ENCODE measurements around the gene XKRX.

The XKRX gene

DNA sequence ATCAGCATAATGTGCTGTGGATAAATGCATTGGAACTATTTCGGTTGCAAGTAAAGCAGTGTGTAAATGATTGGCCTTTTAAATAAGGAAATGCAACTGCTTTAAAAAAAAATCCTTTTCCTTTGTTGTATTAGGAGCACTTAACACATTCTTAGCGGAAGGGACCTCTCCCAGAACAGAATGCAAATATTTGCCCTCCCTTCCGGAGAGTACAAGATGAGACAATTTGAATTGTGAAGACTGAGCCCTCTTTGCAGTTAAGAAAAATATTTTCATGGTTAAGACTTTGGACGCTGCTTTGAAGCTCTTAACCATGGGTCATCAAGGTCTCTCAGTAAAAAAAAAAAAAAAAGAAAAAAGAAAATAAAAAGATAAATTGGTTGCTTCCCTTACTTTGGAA lies 45.1 kb downstream of the XKRX start:
- FAIRE-seq = no peak

DNA sequence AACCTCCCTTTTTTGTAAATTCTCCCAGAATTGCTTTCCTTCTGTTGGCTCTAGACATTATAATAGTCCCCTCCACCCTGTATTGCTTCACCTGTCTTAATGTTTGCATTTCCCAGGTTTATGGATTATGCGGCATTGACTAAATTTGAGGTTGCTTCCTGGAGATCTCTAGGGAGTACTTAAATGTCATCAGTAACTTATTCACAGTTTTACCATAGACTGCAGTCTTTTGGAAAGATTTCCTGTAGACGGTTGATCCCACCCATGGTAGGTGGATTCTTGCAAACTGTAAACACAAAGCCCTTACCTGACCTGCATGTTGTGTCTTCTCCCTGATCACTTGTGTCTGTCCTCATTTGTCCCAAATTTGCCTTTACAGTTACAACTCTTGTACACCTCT lies 48.3 kb downstream of the XKRX start:
- FAIRE-seq = no peak

DNA sequence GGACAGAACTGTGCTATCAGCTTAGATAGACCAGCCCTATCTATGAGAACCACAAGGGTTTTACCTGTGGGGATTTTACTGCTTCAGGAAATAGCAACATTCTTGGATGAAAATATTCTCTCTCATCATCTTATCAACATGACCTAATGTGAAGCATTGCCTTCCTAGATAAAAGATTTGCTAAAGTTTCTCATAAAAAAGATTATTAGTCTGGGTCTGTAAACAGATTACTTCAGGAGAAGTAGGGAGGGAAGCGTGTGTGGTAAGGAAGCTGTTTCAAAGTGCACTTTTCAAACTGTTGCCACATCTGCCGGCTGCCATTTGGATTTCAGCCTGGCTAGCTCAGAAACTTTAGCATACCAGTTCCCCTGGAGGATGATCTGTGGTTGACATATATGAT lies 54.4 kb downstream of the XKRX start, which contains the start of gene NOX1:
NOX1 (minus strand) TSS at position 35 of the 400 bp plus-strand sequence. CDS start 220 bp downstream, outside the sequence.
- no peak for FAIRE-seq

DNA sequence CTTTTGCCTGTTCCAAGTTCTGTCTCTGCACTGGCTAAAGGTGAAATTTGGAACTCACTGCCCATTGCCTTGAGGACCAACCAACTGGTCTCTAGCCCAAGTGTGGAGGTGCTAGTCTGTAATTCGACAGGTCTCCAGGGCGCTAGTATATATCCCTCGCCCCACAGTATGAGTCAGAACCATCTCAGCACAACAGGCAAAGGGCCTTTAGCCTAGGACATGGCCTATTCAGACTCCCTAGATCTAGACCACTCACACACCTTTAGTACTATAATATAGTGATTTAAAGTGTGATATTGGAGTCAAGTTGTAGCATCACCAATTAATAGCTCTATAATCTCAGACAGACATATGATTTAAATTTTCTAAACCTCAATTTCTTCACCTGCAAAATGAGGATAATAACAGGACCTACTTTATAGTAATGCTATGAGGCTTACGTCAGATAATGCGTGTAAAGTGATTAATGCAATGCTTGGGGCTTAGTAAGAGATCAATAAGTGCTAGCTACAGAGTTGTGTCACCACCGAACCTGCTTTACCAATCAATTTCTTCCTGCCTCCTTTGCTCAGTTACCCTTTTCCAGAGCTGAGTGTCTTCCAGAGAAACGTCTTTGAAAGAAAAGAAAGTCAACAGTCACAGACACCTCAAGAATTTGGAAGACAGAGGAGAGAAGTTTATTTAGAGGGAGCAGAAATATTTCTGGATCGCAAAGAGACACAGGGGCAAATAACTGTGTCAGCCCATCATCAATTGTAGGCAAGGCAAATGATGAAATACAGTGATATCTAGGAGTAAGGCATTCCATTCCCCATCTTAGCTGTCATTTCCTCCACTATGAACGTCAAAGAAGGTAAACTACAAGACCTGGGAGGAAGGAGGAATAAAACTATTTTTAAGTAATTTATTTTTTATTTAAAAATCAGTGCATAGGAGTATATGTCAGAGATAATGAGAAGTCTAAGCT lies 56.8 kb downstream of the XKRX start:
- FAIRE-seq = no peak

DNA sequence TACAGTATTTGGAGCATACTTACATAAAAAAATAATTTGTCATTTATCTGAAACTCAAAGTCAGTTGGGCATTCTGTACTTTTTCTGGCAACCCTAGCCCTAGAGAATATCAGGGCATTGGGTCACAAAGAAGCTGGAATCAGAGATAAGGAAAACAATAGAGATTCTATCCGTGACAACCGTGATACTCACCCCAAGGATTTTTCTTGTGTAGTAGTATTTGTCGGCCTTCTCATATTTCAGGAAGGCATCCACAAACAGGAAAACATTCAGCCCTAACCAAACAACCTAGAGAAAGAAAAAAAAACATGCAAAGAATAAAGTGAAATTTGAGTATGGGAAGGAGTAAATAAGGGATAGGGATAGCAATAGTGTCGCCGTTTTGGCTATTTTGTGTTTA lies 58.2 kb downstream of the XKRX start:
- FAIRE-seq = no peak

DNA sequence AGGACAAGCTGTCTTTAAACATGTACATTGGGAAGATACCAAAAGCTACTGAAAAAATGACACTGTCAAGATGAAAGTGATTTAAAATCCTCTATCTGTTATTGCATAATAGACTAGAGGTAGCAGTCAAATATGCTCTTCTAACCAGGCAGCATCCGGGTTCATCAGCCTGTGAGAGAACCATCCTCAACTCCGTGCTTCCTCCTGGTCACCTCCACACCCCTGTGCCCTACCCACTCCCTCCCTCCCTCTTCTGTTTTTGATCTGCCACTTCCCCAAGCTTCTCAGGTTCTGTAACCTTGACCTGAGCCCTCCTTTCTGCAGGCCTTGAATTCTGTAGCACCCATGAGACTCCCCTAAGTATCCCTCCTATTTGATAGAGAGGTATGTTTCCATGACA lies 60.4 kb downstream of the XKRX start:
- FAIRE-seq = no peak

DNA sequence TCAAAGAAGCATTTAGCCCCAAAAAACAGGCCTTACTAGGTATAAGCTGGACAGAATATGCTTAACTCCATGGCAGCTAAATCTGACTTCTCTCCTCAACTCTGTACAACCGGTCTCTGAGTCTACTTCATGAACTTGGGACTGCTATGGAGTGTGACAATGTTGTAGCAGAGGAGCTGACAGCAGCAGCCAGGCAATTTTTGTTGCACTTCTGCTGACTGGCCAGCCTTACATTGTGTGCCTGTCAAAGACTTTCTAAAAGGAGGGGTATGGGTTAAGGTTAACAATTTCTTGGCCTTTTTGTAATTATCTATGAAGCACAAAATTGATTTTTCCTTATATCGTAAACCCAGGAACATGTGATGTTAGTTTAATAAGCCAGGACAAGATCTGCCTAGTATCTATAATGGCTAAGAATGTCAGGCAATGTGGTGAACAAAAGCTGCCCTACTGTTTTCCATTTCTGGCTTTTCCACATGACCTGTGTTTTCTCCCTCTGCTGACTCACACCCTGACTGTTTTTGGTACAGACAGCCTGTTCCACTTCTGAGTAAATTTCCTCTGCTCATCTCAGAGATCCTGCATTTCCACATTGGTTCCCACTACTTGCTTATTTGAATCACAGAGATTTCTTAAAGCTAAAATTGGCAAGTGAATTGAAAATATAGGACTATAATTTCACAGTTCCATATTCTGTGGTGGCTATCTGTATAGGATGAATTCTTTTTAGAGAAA lies 63.9 kb downstream of the XKRX start:
- no peak for FAIRE-seq
